GM12864 (cell line): ENCODE data around the gene C1orf146.

Source experiments
- DNase-seq: peaks from one replicate; pipeline ENCODE4 v3.0.0-alpha.2; 2011; ENCODE audit warnings: low read depth
- H3K4me3 ChIP-seq: 2 replicates; pipeline ENCODE4 v1.5.1; 2011; ENCODE audit warnings: mild to moderate bottlenecking, low read depth, low read length, control low read depth
- TF ChIP-seq, protein P1 (sequence below): IDR thresholded peaks from 2 replicates; pipeline ENCODE4 v1.5.1; 2011; ENCODE audit warnings: low read depth, mild to moderate bottlenecking, moderate library complexity, low read length, control low read depth, inconsistent platforms; ENCODE audit errors: missing control alignments

Gene C1orf146, protein sequence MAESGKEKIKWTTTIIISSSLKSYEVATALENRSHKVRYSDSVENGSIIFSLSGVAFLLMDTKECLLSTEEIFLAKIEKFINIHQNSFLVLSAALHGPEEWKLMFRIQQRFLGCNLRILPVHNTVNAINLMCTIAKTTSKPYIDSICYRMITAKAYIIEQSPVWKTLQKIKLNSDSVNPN

GRCh38 chr1:92217721-92218120 is at the start of gene C1orf146:
Gene C1orf146 (plus strand): TSS chr1:92217915. CDS start chr1:92231421, 13,506 bp downstream.
- no peak within 1 kb of the TSS for H3K4me3 ChIP-seq
- TF ChIP-seq, protein P1, sequence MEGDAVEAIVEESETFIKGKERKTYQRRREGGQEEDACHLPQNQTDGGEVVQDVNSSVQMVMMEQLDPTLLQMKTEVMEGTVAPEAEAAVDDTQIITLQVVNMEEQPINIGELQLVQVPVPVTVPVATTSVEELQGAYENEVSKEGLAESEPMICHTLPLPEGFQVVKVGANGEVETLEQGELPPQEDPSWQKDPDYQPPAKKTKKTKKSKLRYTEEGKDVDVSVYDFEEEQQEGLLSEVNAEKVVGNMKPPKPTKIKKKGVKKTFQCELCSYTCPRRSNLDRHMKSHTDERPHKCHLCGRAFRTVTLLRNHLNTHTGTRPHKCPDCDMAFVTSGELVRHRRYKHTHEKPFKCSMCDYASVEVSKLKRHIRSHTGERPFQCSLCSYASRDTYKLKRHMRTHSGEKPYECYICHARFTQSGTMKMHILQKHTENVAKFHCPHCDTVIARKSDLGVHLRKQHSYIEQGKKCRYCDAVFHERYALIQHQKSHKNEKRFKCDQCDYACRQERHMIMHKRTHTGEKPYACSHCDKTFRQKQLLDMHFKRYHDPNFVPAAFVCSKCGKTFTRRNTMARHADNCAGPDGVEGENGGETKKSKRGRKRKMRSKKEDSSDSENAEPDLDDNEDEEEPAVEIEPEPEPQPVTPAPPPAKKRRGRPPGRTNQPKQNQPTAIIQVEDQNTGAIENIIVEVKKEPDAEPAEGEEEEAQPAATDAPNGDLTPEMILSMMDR = no peak
- no peak for DNase-seq

- no peak for DNase-seq
- no peak overlapping the region for H3K4me3 ChIP-seq
- TF ChIP-seq, protein P1 = no peak
Measured at GRCh38 chr1:92168657-92169056, 49.1 kb upstream of the C1orf146 start.

DNA sequence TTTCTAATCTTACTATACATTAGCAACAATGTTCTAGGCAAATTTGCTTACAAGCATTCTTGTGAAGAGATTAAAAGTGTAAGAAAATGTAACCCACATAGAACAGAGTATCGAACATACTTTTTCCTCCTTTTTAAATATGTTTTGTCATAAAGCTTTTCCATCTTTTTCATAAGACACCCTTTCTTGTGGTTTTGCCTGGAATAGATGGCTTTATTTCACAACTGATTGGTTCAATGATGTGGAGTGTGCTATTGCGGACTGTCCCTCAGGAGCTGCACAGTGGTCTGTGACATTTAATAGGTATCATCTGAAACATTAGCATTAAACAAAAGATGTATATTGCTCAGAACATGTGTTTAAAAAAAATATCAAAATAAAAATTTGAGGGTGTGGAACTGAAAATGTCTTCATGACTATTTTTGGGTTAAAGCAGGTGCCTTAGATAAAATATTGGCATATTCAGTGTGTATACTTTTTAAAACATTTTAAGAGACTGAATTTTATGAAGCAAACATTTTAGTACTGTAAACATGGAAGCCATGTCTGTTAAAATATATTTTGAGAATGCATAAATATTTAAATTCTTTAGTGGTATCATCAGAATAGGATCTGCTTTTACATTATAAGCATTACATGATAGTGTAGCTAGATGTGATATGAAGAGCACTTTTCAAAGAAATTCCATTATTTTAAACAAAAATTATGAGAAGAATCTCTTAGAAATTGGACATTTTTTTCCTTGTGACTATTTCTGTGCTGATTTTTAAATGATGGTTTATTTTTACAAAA is 48.3 kb upstream of the C1orf146 start:
- no peak for DNase-seq
- no peak overlapping the region for H3K4me3 ChIP-seq
- TF ChIP-seq, protein P1 = no peak

DNA sequence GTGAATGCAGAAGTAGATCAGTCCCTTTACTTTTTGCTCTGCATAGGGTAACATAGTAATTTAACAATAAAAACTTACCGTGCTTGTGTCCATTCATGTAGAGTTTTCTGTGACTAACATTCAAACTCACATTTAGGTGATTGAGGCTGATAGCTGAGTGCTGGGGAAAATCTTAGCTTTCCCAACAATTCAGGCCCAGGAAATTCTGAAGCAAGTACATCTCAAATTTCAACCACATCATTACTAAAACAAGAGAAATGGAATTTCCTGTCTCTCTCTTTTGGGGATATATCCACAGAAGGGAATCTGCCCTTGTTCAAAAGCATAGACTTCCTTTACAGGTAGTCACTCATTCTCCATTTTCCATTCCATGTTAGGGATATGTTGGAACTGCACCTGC is 33.1 kb upstream of the C1orf146 start:
- H3K4me3 ChIP-seq = no peak overlapping the region

GRCh38 chr1:92186081-92186480 is 31.6 kb upstream of the C1orf146 start:
- TF ChIP-seq, protein P1 = no peak
- DNase-seq = no peak
- H3K4me3 ChIP-seq = no peak overlapping the region

More for the DNA sequence above, 33.1 kb upstream of the C1orf146 start:
- no peak for DNase-seq
- TF ChIP-seq, protein P1 = no peak

- H3K4me3 ChIP-seq = no peak overlapping the region
- DNase-seq = no peak
- TF ChIP-seq, protein P1 = no peak
Measured at GRCh38 chr1:92188436-92189255, 29.1 kb upstream of the C1orf146 start.
